Lower lobe of right lung (tissue), 2 donors: Measurements from ENCODE around the gene PROSER2. TPM values are rescaled to one million over a fixed set of nuclear protein-coding genes. Genes with fewer than 3 reads are reported as not detected.
"Not testable (repeated sequence)": the region's sequence is repeated elsewhere in the genome, so short reads cannot be mapped to it uniquely, and the experiment has no call there.

Experiments used
- ATAC-seq, 2 donors: fragments of 200-7000 bp; cut with Tn5 transposase; one replicate each; pipeline ENCODE4 v1.9.1; 2020 to 2022; ENCODE audit warnings: mild to moderate bottlenecking in 2 of 2, moderate library complexity in 2 of 2
- DNase-seq: peaks from one replicate; pipeline ENCODE4 v3.0.0-alpha.2; 2020
- H3K27ac ChIP-seq: fragments of 200-600 bp; one replicate; pipeline ENCODE4 v1.8.0; 2022
- H3K27me3 ChIP-seq: fragments of 200-600 bp; one replicate; pipeline ENCODE4 v1.8.0; 2022; ENCODE audit warnings: low read depth
- H3K36me3 ChIP-seq: fragments of 200-600 bp; one replicate; pipeline ENCODE4 v1.8.0; 2022; ENCODE audit warnings: mild to moderate bottlenecking
- H3K4me1 ChIP-seq: fragments of 200-600 bp; one replicate; pipeline ENCODE4 v1.8.0; 2022
- H3K4me3 ChIP-seq: fragments of 200-600 bp; one replicate; pipeline ENCODE4 v1.8.0; 2022; ENCODE audit warnings: mild to moderate bottlenecking
- H3K9me3 ChIP-seq: fragments of 200-600 bp; one replicate; pipeline ENCODE4 v1.8.0; 2022
- CTCF ChIP-seq: fragments of 200-600 bp; IDR thresholded peaks from one replicate; pipeline ENCODE4 v1.8.0; 2022; ENCODE audit warnings: antibody characterized with exemption, mild to moderate bottlenecking
- intact Hi-C: fragments of 100-400 bp; cut with DNase I; formaldehyde crosslinking; loops from one replicate; pipeline ENCODE4 v1.11.0; 2022
- total RNA-seq: library from RNA; stranded (reverse); fragmentation: NEBNext Ultra II Directional; extraction: Animal tissue kit (Norgen Biotek cat#: 25700); gene quantifications from one replicate; pipeline ENCODE4 v1.2.1, GENCODE V29; 2021
- donor health status: DM: no; HTN: yes; CAD: no; lungs with severe emphysema.

PROSER2 gene
- total RNA-seq, 1 donor from 2014 or later: 18.0 TPM

DNA sequence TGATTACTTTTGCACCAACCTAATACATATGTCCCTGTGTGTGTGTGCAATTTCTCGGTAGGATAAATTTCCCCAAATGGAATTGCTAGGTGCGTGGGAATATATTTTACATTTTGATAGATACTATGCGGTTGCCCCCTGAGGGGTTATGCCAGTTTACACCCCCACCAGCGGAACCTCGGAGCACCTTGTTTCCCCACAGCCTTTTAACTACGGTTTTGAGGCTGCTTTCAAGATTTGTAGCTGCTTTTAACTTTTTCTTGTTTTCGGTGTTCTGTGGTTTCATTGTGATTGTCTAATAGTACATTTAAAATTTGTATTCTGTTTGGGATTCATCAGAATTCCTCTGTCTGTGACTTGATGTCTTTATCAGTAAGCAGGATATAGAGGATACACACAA lies 22.0 kb downstream of the PROSER2 start:
- Histone ChIP-seq H3K4me3 (no peak overlapping the region), H3K27me3 (no peaks in the 10 kb centered on the region), H3K4me1 (no peaks in the 10 kb centered on the region), H3K9me3 (no peaks in the 10 kb centered on the region), H3K36me3 (peaks cover 4% of the 10 kb centered on the region), H3K27ac (no peak overlapping the region)
- no peak for TF ChIP-seq CTCF
- no peak for ATAC-seq
- intact Hi-C loops: no loop called here
- DNase-seq: no peak

- intact Hi-C loops: no loop called here
- Histone ChIP-seq H3K4me1 (no peaks in the 10 kb centered on the region), H3K9me3 (no peaks in the 10 kb centered on the region), H3K27ac (no peak overlapping the region), H3K27me3 (no peaks in the 10 kb centered on the region), H3K4me3 (no peak overlapping the region), H3K36me3 (peaks cover 14% of the 10 kb centered on the region)
- no peak for TF ChIP-seq CTCF
- ATAC-seq (no peak), DNase-seq (no peak)
These were observed 23.4 kb downstream of the PROSER2 start for GRCh38 chr10:11846542-11846941.

DNA sequence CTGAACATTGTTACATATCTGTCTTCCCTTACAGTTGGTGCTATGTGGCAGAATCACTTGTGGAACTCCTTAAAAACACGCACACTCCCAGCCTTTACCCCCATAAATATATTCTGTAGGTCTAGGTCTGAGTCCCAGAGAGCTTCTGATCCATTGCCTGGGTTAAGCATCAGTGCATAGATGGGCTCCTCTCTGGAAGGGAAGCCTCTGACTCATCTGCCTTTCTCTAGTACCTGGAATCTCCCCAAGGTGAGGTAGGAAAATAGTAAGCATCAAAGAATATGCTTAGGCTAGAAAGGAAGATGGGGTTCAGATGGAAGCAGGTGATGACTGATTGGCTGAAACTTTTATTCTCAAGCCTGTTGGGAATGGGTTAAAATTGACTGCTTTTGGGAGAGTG lies 26.1 kb downstream of the PROSER2 start:
- Histone ChIP-seq H3K27me3 (no peaks in the 10 kb centered on the region), H3K9me3 (no peaks in the 10 kb centered on the region), H3K36me3 (peaks cover 40% of the 10 kb centered on the region), H3K27ac (no peak overlapping the region), H3K4me3 (no peak overlapping the region), H3K4me1 (no peaks in the 10 kb centered on the region)
- DNase-seq (no peak), ATAC-seq (no peak)
- TF ChIP-seq CTCF: no peak
- intact Hi-C loops: no loop called here

GRCh38 chr10:11849911-11850310 lies 26.8 kb downstream of the PROSER2 start:
- H3K4me3 ChIP-seq: no peak overlapping the region
- H3K9me3 ChIP-seq: no peaks in the 10 kb centered on the region
- peaks cover 44% of the 10 kb centered on the region for H3K36me3 ChIP-seq
- ATAC-seq (peak; percentile 56 to 84), DNase-seq (peak; percentile 60)
- no peaks in the 10 kb centered on the region for H3K27me3 ChIP-seq
- TF ChIP-seq CTCF: no peak
- H3K4me1 ChIP-seq: no peaks in the 10 kb centered on the region
- no peak overlapping the region for H3K27ac ChIP-seq
- intact Hi-C loops: no loop called here

- no peak for DNase-seq
- Histone ChIP-seq H3K27me3 (no peaks in the 10 kb centered on the region), H3K36me3 (peaks cover 57% of the 10 kb centered on the region), H3K4me1 (no peaks in the 10 kb centered on the region), H3K4me3 (no peak overlapping the region), H3K27ac (no peak overlapping the region), H3K9me3 (no peaks in the 10 kb centered on the region)
- no peak for ATAC-seq
- TF ChIP-seq CTCF: no peak
- intact Hi-C loops: no loop called here
These were observed 28.8 kb downstream of the PROSER2 start for GRCh38 chr10:11851910-11852309.

GRCh38 chr10:11852637-11853036 lies 29.5 kb downstream of the PROSER2 start:
- H3K4me1 ChIP-seq, DNase-seq, H3K4me3 ChIP-seq, H3K27me3 ChIP-seq, H3K27ac ChIP-seq, ATAC-seq, H3K9me3 ChIP-seq, intact Hi-C loops: not testable (repeated sequence)
- H3K36me3 ChIP-seq: peaks cover 57% of the 10 kb centered on the region
